RWPE2 (cell line): Measurements from ENCODE around the gene STAT3.
A peak's percentile ranks its signal among the peaks of the same experiment; 100 is the strongest.

Experiments used
- ATAC-seq: fragments of 200-7000 bp; cut with Tn5 transposase; 3 replicates; pipeline ENCODE4 v1.9.1; 2021; ENCODE audit warnings: low read depth
- DNase-seq: peaks from one replicate; pipeline ENCODE4 v3.0.0-alpha.2; 2020; ENCODE audit warnings: low spot score
- H3K27ac ChIP-seq: fragments of 450-650 bp; 2 replicates; pipeline ENCODE4 v1.5.1; 2017; ENCODE audit warnings: mild to moderate bottlenecking; ENCODE audit not compliant: poor library complexity, severe bottlenecking
- H3K27me3 ChIP-seq: fragments of 250-450 bp; sonication (Bioruptor Pico); 2 replicates; pipeline ENCODE4 v1.5.1; 2021; ENCODE audit warnings: mild to moderate bottlenecking, moderate library complexity; ENCODE audit not compliant: insufficient read depth, poor library complexity, severe bottlenecking
- H3K36me3 ChIP-seq: fragments of 250-450 bp; sonication (Bioruptor Pico); 2 replicates; pipeline ENCODE4 v1.5.1; 2020; ENCODE audit warnings: low read depth, mild to moderate bottlenecking, moderate library complexity
- H3K4me1 ChIP-seq: fragments of 250-450 bp; sonication (Bioruptor Pico); 2 replicates; pipeline ENCODE4 v1.5.1; 2021; ENCODE audit warnings: mild to moderate bottlenecking, moderate library complexity; ENCODE audit not compliant: insufficient read depth, poor library complexity, severe bottlenecking
- H3K4me3 ChIP-seq: fragments of 250-450 bp; sonication (Bioruptor Pico); 2 replicates; pipeline ENCODE4 v1.5.1; 2021; ENCODE audit warnings: mild to moderate bottlenecking, moderate library complexity; ENCODE audit not compliant: severe bottlenecking
- H3K9me3 ChIP-seq: fragments of 250-450 bp; sonication (Bioruptor Pico); 2 replicates; pipeline ENCODE4 v1.5.1; 2021; ENCODE audit warnings: mild to moderate bottlenecking, moderate library complexity; ENCODE audit not compliant: severe bottlenecking
- TF ChIP-seq, protein P1 (sequence below): fragments of 450-650 bp; IDR thresholded peaks from one replicate; pipeline ENCODE4 v1.5.1; 2017; ENCODE audit warnings: mild to moderate bottlenecking, moderate library complexity; ENCODE audit not compliant: poor library complexity, severe bottlenecking

STAT3 gene

DNA sequence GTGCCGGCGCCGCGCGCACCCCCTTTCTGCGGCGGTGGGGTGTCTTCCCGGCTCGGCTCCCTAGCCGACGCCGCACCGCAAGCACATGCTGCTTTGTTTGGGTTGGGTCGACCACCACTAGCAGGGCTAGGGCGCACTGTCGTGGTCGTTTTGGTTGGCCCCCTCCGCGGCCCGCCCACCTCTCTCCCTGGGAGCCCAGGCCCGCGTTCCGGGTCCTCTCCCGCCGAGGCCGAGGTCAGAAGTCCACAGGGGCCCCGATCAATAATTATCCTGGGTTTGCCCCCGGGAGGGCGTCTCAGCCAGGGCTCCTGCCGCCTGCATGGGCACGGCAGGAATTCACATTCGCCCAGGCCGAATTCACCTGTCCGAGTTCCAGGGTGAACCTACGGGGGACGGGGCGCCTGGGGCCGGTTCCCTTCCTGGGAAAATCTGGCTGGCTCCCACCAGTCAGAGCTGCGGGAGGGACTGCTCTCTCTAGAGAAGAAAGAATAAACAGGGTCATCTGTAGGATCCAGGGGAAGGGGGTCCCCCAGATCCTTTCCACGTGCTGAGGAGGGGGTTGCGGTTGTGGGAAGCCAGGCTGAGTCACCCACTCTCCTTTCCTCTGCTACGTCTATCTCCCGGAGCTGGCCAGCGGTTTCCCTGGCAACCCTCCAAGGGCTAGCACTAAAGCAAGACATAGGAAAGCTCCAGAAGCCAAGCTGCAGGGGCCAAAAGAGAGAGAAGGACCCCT lies 111.5 kb downstream of the STAT3 start:
- H3K27ac ChIP-seq: peak overlapping the region; percentile 60
- H3K9me3 ChIP-seq: no peaks in the 10 kb centered on the region
- H3K36me3 ChIP-seq: no peaks in the 10 kb centered on the region
- no peaks in the 10 kb centered on the region for H3K27me3 ChIP-seq
- peak; percentile 69 for ATAC-seq
- TF ChIP-seq, protein P1, sequence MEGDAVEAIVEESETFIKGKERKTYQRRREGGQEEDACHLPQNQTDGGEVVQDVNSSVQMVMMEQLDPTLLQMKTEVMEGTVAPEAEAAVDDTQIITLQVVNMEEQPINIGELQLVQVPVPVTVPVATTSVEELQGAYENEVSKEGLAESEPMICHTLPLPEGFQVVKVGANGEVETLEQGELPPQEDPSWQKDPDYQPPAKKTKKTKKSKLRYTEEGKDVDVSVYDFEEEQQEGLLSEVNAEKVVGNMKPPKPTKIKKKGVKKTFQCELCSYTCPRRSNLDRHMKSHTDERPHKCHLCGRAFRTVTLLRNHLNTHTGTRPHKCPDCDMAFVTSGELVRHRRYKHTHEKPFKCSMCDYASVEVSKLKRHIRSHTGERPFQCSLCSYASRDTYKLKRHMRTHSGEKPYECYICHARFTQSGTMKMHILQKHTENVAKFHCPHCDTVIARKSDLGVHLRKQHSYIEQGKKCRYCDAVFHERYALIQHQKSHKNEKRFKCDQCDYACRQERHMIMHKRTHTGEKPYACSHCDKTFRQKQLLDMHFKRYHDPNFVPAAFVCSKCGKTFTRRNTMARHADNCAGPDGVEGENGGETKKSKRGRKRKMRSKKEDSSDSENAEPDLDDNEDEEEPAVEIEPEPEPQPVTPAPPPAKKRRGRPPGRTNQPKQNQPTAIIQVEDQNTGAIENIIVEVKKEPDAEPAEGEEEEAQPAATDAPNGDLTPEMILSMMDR: no peak
- H3K4me1 ChIP-seq: peaks cover 14% of the 10 kb centered on the region
- DNase-seq: no peak
- peak overlapping the region; percentile 99 for H3K4me3 ChIP-seq

DNA sequence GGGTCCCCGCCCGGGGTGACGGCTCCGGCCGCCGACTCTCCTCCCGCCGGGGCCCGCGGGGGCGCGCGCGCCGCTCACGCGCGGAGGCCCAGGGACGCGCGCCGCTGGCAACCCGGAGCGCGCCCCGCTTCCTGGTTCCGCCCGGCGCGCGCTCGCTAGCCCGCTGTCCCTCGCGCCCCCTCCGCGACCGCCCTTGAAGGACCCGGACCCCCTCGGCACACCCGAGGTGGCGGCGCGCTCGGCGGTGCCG lies 112.0 kb downstream of the STAT3 start, which contains the start of gene STAT5B:
Gene STAT5B, minus strand, starts transcription at position 33 of the 250 bp plus-strand sequence. CDS start 44,264 bp downstream, outside the sequence.
- DNase-seq (no peak), ATAC-seq (peak; percentile 28; the same call in 2 of the 3 replicates)
- TF ChIP-seq, protein P1: no peak
- peak within 1 kb of the TSS; percentile 99 for H3K4me3 ChIP-seq
- peaks cover 14% of the 10 kb centered on the region for H3K4me1 ChIP-seq
- H3K27me3 ChIP-seq: no peaks in the 10 kb centered on the region
- H3K27ac ChIP-seq: peak within 1 kb of the TSS; percentile 60
- no peaks in the 10 kb centered on the region for H3K9me3 ChIP-seq
- no peaks in the 10 kb centered on the region for H3K36me3 ChIP-seq

DNA sequence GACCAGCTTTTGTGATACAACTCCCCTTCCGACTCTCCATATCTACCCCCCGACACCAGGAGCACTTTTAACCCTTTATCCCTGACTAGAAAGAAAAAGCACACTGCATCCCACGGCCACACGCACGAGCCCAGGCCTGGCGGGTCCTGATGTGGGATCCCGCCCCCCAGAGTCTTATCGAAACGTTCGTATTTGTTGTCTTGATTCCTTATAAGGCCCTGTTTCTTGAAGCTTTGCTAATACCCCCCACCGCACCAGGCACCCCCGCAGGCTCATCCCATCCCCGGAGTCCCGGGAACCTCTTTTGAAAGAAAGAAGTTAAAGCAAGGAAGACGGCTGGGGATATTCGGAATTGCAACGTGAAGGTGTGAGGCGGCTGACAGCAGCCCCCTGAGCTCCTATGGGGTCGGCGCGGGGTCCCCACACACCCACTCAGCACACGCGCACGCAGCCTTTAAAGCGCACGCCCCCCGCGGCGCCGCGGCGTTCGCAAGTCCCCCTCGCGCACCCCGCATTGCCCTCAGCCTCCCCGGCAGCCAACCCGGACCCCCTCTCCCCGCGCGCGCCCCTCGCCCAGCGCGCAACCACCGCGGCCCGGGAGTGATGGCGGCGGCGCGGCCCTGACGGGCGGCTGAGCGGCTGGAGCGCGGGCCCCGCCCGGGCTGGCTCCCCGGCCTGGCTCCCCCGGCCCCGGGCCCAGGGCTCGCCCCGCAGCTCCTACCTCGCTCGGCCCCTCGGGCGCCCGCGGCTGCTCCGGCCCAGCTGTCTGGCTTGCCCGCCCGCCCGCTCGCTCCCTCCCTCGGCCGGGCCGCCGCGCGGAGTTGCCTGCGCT lies 112.5 kb downstream of the STAT3 start:
- ATAC-seq (peak; percentile 50), DNase-seq (no peak)
- peak overlapping the region; percentile 60 for H3K27ac ChIP-seq
- no peaks in the 10 kb centered on the region for H3K36me3 ChIP-seq
- TF ChIP-seq, protein P1: no peak
- no peaks in the 10 kb centered on the region for H3K9me3 ChIP-seq
- H3K4me1 ChIP-seq: peaks cover 14% of the 10 kb centered on the region
- H3K4me3 ChIP-seq: peak overlapping the region; percentile 99
- H3K27me3 ChIP-seq: no peaks in the 10 kb centered on the region

DNA sequence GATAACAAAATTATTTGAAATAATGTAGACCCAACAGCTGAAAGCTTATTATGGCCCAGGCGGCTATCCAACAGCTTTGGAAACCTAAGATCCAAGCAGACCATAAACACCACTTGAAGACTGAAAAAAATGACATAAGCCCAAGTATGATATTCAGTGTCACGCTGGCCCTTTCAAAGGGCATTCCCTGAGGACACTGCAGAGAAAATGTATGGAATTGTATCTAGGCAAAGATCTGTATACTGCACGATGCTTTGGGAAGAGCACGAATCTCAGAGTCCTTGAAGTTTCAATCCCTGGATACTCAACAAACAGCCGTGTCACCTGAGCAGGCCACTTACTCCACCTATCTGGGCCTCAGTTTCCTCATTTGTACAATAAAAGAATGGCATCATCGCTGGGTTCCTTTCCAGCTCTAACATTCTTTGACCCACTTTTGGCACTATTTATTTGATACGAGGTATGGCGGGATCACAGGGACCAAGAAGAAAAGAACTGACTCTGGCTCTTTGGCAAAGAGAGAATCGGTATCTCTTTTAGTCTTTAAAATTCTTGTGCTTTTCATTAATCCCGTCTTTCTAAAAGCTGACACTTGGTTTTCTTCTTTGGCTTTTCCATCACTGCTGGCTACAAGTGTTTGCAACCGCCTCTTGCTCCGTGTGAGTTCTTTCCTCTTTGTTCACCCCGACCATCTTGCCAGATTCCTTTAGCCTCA lies 113.3 kb downstream of the STAT3 start:
- Histone ChIP-seq H3K36me3 (no peaks in the 10 kb centered on the region), H3K9me3 (no peaks in the 10 kb centered on the region), H3K4me3 (peak overlapping the region; percentile 99), H3K4me1 (peaks cover 14% of the 10 kb centered on the region), H3K27me3 (no peaks in the 10 kb centered on the region), H3K27ac (no peak overlapping the region)
- no peak for DNase-seq
- TF ChIP-seq, protein P1: no peak
- ATAC-seq: no peak
